BJ (cell line): ENCODE data around the gene C22orf39. TPM values are rescaled to one million over a fixed set of nuclear protein-coding genes. Genes with fewer than 3 reads are reported as not detected.
"Not testable (repeated sequence)": the region's sequence is repeated elsewhere in the genome, so short reads cannot be mapped to it uniquely, and the experiment has no call there.

Source experiments
- CTCF ChIA-PET: fragments of 350-600 bp; formaldehyde crosslinking; extraction: SDS; loops from one replicate; lab custom pipeline; 2021; ENCODE audit warnings: antibody characterized with exemption, inconsistent platforms; lab: Yijun Ruan, JAX
- POLR2A ChIA-PET: fragments of 300-600 bp; sonication (Branson Sonifier 250); formaldehyde crosslinking; extraction: SDS; loops from one replicate; lab custom pipeline; 2021; ENCODE audit warnings: antibody characterized with exemption; lab: Charles Lee
- DNase-seq: peaks from one replicate; pipeline ENCODE4 v3.0.0-alpha.2; 2011; ENCODE audit warnings: low read depth
- H3K27me3 ChIP-seq: 2 replicates; pipeline ENCODE4 v1.6.0; 2011; ENCODE audit warnings: low read length; ENCODE audit not compliant: control insufficient read depth, insufficient read depth
- H3K36me3 ChIP-seq: 2 replicates; pipeline ENCODE4 v1.5.1; 2011; ENCODE audit warnings: low read length; ENCODE audit not compliant: control insufficient read depth, insufficient read depth
- H3K4me3 ChIP-seq: 2 replicates; pipeline ENCODE4 v1.5.1; 2011; ENCODE audit warnings: low read depth, mild to moderate bottlenecking, control low read depth, low read length
- CTCF ChIP-seq: IDR thresholded peaks from 2 replicates; pipeline ENCODE4 v1.5.1; 2011; ENCODE audit warnings: low read depth, mild to moderate bottlenecking, control low read depth, inconsistent platforms, low read length, moderate library complexity; ENCODE audit not compliant: insufficient read depth
- polyA plus RNA-seq: library from polyadenylated mRNA; depleted of rRNA; stranded (reverse); fragments of >200 nt; gene quantifications from 2 replicates; pipeline ENCODE4 v1.2.3, GENCODE V29; 2011

Gene C22orf39
- polyA plus RNA-seq, 1 experiment: 16.3 TPM

GRCh38 chr22:19443544-19444211 lies 3.8 kb downstream of the C22orf39 start:
- Histone ChIP-seq H3K4me3 (no peak overlapping the region), H3K36me3 (peaks cover 4% of the 10 kb centered on the region), H3K27me3 (no peaks in the 10 kb centered on the region)
- no peak for TF ChIP-seq CTCF
- no peak for DNase-seq
- CTCF ChIA-PET: no interaction called here
- POLR2A ChIA-PET: no interaction called here

- ChIA-PET CTCF (no interaction called here), POLR2A (no interaction called here)
- no peaks in the 10 kb centered on the region for H3K27me3 ChIP-seq
- H3K36me3 ChIP-seq: peaks cover 4% of the 10 kb centered on the region
- DNase-seq: no peak
- no peak overlapping the region for H3K4me3 ChIP-seq
- no peak for TF ChIP-seq CTCF
Observed at GRCh38 chr22:19442166-19442565, 5.3 kb downstream of the C22orf39 start.

GRCh38 chr22:19440411-19441195 lies 6.9 kb downstream of the C22orf39 start:
- ChIA-PET POLR2A (no interaction called here), CTCF (no interaction called here)
- H3K27me3 ChIP-seq: no peaks in the 10 kb centered on the region
- TF ChIP-seq CTCF: no peak
- DNase-seq: no peak
- H3K36me3 ChIP-seq: peaks cover 6% of the 10 kb centered on the region
- H3K4me3 ChIP-seq: no peak overlapping the region

- ChIA-PET CTCF (no interaction called here), POLR2A (no interaction called here)
- no peak for TF ChIP-seq CTCF
- Histone ChIP-seq H3K4me3 (no peak overlapping the region), H3K36me3 (peaks cover 8% of the 10 kb centered on the region), H3K27me3 (no peaks in the 10 kb centered on the region)
- DNase-seq: no peak
Observed at GRCh38 chr22:19438298-19438697, 9.2 kb downstream of the C22orf39 start.

- CTCF ChIA-PET: interaction anchor here (1.0 kb wide), 1 partner anchor 15 kb away, joined by 4 read pairs; no protein-coding TSS in a partner anchor
- H3K36me3 ChIP-seq, H3K4me3 ChIP-seq, POLR2A ChIA-PET, H3K27me3 ChIP-seq, DNase-seq: not testable (repeated sequence)
Observed at GRCh38 chr22:19436444-19437161, 10.9 kb downstream of the C22orf39 start.
